ENCODE data around the gene SPATS1. TPM values are rescaled to one million over a fixed set of nuclear protein-coding genes. Genes with fewer than 3 reads are reported as not detected.

Gene SPATS1
- total and polyA plus RNA-seq, 10 donors = not detected

- H3K4me1 ChIP-seq = no peaks in the 10 kb centered on the region
- intact Hi-C loops (cut with DNase I; ENCODE audit: low total_unique reads) = no loop called here
- WGBS, 5 donors = 62 to 95% (median 81%) methylated on average over 3 of the region's 3 CpGs
- DNase-seq = no peak
- H3K4me3 ChIP-seq = no peak overlapping the region
- H3K27me3 ChIP-seq (replicated peaks in 1 of 7) = peaks cover 0 to 22% (median 0%) of the 10 kb centered on the region in 7 donors
- TF ChIP-seq POLR2A (IDR thresholded peaks at IDR 0.05) = no peak
- TF ChIP-seq POLR2AphosphoS5 (IDR thresholded peaks at IDR 0.05) = no peak
- TF ChIP-seq, protein P1, sequence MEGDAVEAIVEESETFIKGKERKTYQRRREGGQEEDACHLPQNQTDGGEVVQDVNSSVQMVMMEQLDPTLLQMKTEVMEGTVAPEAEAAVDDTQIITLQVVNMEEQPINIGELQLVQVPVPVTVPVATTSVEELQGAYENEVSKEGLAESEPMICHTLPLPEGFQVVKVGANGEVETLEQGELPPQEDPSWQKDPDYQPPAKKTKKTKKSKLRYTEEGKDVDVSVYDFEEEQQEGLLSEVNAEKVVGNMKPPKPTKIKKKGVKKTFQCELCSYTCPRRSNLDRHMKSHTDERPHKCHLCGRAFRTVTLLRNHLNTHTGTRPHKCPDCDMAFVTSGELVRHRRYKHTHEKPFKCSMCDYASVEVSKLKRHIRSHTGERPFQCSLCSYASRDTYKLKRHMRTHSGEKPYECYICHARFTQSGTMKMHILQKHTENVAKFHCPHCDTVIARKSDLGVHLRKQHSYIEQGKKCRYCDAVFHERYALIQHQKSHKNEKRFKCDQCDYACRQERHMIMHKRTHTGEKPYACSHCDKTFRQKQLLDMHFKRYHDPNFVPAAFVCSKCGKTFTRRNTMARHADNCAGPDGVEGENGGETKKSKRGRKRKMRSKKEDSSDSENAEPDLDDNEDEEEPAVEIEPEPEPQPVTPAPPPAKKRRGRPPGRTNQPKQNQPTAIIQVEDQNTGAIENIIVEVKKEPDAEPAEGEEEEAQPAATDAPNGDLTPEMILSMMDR (IDR thresholded peaks at IDR 0.05 in 8 of 11, conservative IDR thresholded peaks at IDR 0.05 in 3 of 11) = no peak
- no peak overlapping the region for H3K27ac ChIP-seq
- H3K36me3 ChIP-seq = no peaks in the 10 kb centered on the region
- no peaks in the 10 kb centered on the region for H3K9me3 ChIP-seq
Measured at GRCh38 chr6:44373051-44373450, 30.6 kb downstream of the SPATS1 start.

DNA sequence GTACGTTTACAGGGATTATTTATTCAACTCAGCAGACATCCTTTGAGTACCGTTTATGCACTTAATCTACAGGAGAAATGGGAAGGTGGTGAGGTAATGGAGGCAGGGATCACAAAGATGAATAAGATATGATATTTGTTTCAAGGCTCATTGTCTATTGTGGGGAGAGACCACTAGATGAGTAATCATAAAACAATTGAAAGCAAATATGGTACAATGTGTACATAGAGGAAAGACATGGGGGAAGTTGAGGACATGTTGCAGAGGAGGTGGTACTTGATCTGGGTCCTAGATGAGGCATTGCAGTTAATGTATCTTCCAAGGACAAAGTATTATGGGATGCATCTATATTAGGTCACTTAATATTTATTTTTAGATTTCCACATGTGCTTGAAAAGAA, 31.3 kb downstream of the SPATS1 start:
- Histone ChIP-seq H3K36me3 (no peaks in the 10 kb centered on the region), H3K27ac (no peak overlapping the region), H3K4me3 (no peak overlapping the region), H3K27me3 (replicated peaks in 1 of 7) (peaks cover 0 to 22% (median 0%) of the 10 kb centered on the region in 7 donors), H3K9me3 (no peaks in the 10 kb centered on the region), H3K4me1 (no peaks in the 10 kb centered on the region)
- intact Hi-C loops (cut with DNase I; ENCODE audit: low total_unique reads) = no loop called here
- no peak for TF ChIP-seq POLR2A (IDR thresholded peaks at IDR 0.05)
- TF ChIP-seq, protein P1 (IDR thresholded peaks at IDR 0.05 in 8 of 11, conservative IDR thresholded peaks at IDR 0.05 in 3 of 11) = no peak
- TF ChIP-seq POLR2AphosphoS5 (IDR thresholded peaks at IDR 0.05) = no peak
- no peak for DNase-seq
- 72 to 76% (median 74%) methylated on average over 2 of the region's 2 CpGs for WGBS, 5 donors

DNA sequence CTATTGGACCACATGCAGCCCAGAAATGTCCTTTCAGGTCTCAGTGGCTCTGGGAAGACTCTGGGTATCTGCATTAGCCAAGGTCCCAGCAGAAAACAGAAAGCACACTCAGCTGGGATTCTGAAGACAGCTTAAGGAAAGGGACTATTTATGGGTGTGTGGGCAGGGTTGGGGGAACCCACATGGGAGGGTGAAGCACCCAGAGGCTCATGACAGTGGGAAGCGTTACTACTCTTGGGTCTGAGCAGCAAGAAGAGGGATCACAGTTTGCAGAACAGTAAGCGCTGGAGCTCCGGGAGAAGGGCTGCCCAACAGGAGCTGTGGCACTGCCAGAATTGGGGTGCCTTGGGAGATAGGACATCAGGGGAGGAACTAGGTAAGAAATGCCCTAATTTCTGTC, 32.6 kb downstream of the SPATS1 start:
- intact Hi-C loops (cut with DNase I; ENCODE audit: low total_unique reads) = no loop called here
- Histone ChIP-seq H3K27me3 (replicated peaks in 1 of 7) (peaks cover 0 to 16% (median 0%) of the 10 kb centered on the region in 7 donors), H3K4me3 (no peak overlapping the region), H3K36me3 (no peaks in the 10 kb centered on the region), H3K27ac (no peak overlapping the region), H3K4me1 (no peaks in the 10 kb centered on the region), H3K9me3 (no peaks in the 10 kb centered on the region)
- no peak for TF ChIP-seq POLR2A (IDR thresholded peaks at IDR 0.05)
- no peak for TF ChIP-seq POLR2AphosphoS5 (IDR thresholded peaks at IDR 0.05)
- TF ChIP-seq, protein P1 (IDR thresholded peaks at IDR 0.05 in 8 of 11, conservative IDR thresholded peaks at IDR 0.05 in 3 of 11) = no peak
- WGBS, 5 donors = 80 to 90% (median 81%) methylated on average over 3 of the region's 3 CpGs
- no peak for DNase-seq

GRCh38 chr6:44377484-44377883, 35.0 kb downstream of the SPATS1 start:
- no peaks in the 10 kb centered on the region for H3K9me3 ChIP-seq
- no peak overlapping the region for H3K27ac ChIP-seq
- 84 to 94% (median 93%) methylated on average over 3 of the region's 3 CpGs for WGBS, 5 donors
- intact Hi-C loops (cut with DNase I; ENCODE audit: low total_unique reads) = no loop called here
- no peak for TF ChIP-seq POLR2AphosphoS5 (IDR thresholded peaks at IDR 0.05)
- H3K27me3 ChIP-seq (replicated peaks in 1 of 7) = peaks cover 0 to 16% (median 0%) of the 10 kb centered on the region in 7 donors
- no peak overlapping the region for H3K4me3 ChIP-seq
- no peak for DNase-seq
- H3K36me3 ChIP-seq = no peaks in the 10 kb centered on the region
- peaks cover 0 to 11% (median 0%) of the 10 kb centered on the region in 6 donors for H3K4me1 ChIP-seq

DNA sequence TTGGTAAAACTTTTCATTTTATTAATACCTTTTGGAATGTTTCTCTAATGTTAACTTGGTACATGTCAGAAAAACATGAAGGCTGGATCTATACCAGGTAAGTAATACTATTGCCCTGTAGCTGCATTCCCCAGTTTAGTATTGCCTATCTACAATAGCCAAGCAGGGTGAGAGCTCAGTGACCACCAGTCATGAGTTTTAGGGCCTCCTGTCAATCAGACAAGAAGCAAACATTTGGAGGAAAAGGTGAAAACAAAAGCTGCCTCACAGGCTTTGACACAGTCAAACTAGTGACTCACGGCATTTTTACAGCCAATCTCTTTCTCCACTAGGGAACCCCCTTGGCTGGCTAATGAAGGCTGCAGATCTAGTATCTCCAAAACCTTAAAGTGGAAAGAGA, 35.5 kb downstream of the SPATS1 start:
- 54 to 100% (median 67%) methylated on average over 1 of the region's 1 CpG for WGBS, 5 donors
- Histone ChIP-seq H3K27me3 (replicated peaks in 1 of 7) (peaks cover 0 to 16% (median 0%) of the 10 kb centered on the region in 7 donors), H3K4me1 (peaks cover 0 to 11% (median 0%) of the 10 kb centered on the region in 6 donors), H3K36me3 (no peaks in the 10 kb centered on the region), H3K27ac (no peak overlapping the region), H3K4me3 (no peak overlapping the region), H3K9me3 (no peaks in the 10 kb centered on the region)
- intact Hi-C loops (cut with DNase I; ENCODE audit: low total_unique reads) = no loop called here
- no peak for DNase-seq
- TF ChIP-seq, protein P1 (IDR thresholded peaks at IDR 0.05 in 8 of 11, conservative IDR thresholded peaks at IDR 0.05 in 3 of 11) = no peak
